ENCODE data around the gene FHIT.

FHIT gene

GRCh38 chr3:61278713-61279112, 27.5 kb upstream of the FHIT start:
- Histone ChIP-seq H3K9ac (ENCODE audit: insufficient read length, low read depth) (no peak overlapping the region), H3K27me3 (ENCODE audit: insufficient read depth, insufficient read length) (no peaks in the 10 kb centered on the region), H3K4me1 (ENCODE audit: insufficient read depth, insufficient read length) (no peaks in the 10 kb centered on the region), H3K4me3 (ENCODE audit: insufficient read length, low read depth) (no peak overlapping the region), H3K36me3 (ENCODE audit: insufficient read depth, insufficient read length, low read length) (no peaks in the 10 kb centered on the region), H3K9me3 (ENCODE audit: insufficient read depth, low read length) (no peaks in the 10 kb centered on the region)
- TF ChIP-seq ZNF274 (IDR thresholded peaks at IDR 0.05; ENCODE audit: low read depth, low read length) (no peak), SUZ12 (IDR thresholded peaks at IDR 0.05; ENCODE audit: extremely low read depth, insufficient read depth, insufficient read length) (no peak), YY1 (IDR thresholded peaks at IDR 0.05; ENCODE audit: insufficient read depth, insufficient read length) (no peak)
- no peak for DNase-seq (ENCODE audit: low read depth, low spot score)

DNA sequence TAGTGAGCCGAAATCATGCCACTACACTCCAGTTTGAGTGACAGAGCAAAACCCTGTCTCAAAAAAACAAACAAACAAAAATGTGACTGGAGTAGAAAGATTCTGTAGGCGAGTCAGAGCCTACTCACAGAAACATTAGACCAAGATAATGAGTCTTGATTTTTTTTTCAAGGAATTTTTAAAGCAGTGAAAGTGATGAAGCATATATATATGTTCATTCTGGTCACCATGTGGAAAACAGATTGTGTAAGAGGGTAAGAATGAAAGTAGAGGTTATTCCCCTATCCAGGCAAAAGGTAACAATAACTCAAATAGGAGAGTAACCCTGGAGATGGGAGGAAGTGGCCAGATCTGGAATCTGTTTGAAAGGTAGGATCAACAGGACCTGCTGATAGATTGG, 26.2 kb upstream of the FHIT start:
- no peak for DNase-seq (ENCODE audit: low read depth, low spot score)
- TF ChIP-seq SUZ12 (IDR thresholded peaks at IDR 0.05; ENCODE audit: extremely low read depth, insufficient read depth, insufficient read length) (no peak), ZNF274 (IDR thresholded peaks at IDR 0.05; ENCODE audit: low read depth, low read length) (no peak), YY1 (IDR thresholded peaks at IDR 0.05; ENCODE audit: insufficient read depth, insufficient read length) (no peak)
- H3K36me3 ChIP-seq (ENCODE audit: insufficient read depth, insufficient read length, low read length): no peaks in the 10 kb centered on the region

DNA sequence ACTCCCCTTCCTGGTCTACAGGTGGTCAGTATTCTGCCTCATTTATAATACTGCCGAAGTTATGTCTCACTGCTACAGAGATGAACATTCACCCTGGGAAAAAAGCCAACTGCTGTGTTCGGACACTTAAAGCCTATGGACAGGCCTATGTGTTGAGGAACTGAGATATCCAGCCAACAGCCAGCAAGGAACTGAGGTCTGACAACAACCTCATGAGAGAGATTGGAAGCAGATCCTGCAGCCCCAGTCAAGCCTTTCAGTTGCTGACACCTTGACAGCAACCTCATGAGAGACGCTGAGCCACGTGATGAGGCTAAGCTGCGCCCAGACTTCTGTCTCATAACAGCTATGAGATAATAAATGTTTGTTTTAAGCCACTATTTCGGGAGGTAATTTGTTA, 18.2 kb upstream of the FHIT start:
- Histone ChIP-seq H3K4me1 (ENCODE audit: insufficient read depth, insufficient read length) (no peaks in the 10 kb centered on the region), H3K9ac (ENCODE audit: insufficient read length, low read depth) (no peak overlapping the region), H3K9me3 (ENCODE audit: insufficient read depth, low read length) (no peaks in the 10 kb centered on the region), H3K27me3 (ENCODE audit: insufficient read depth, insufficient read length) (no peaks in the 10 kb centered on the region), H3K4me3 (ENCODE audit: insufficient read length, low read depth) (no peak overlapping the region), H3K36me3 (ENCODE audit: insufficient read depth, insufficient read length, low read length) (no peaks in the 10 kb centered on the region)
- no peak for DNase-seq (ENCODE audit: low read depth, low spot score)
- TF ChIP-seq ZNF274 (IDR thresholded peaks at IDR 0.05; ENCODE audit: low read depth, low read length) (no peak), SUZ12 (IDR thresholded peaks at IDR 0.05; ENCODE audit: extremely low read depth, insufficient read depth, insufficient read length) (no peak), YY1 (IDR thresholded peaks at IDR 0.05; ENCODE audit: insufficient read depth, insufficient read length) (no peak)

More for the DNA sequence above, 26.2 kb upstream of the FHIT start:
- Histone ChIP-seq H3K4me1 (ENCODE audit: insufficient read depth, insufficient read length) (no peaks in the 10 kb centered on the region), H3K9me3 (ENCODE audit: insufficient read depth, low read length) (no peaks in the 10 kb centered on the region), H3K27me3 (ENCODE audit: insufficient read depth, insufficient read length) (no peaks in the 10 kb centered on the region), H3K4me3 (ENCODE audit: insufficient read length, low read depth) (no peak overlapping the region), H3K9ac (ENCODE audit: insufficient read length, low read depth) (no peak overlapping the region)

GRCh38 chr3:61268644-61269043, 17.4 kb upstream of the FHIT start:
- no peak overlapping the region for H3K9ac ChIP-seq (ENCODE audit: insufficient read length, low read depth)
- H3K36me3 ChIP-seq (ENCODE audit: insufficient read depth, insufficient read length, low read length): no peaks in the 10 kb centered on the region
- no peak overlapping the region for H3K4me3 ChIP-seq (ENCODE audit: insufficient read length, low read depth)
- TF ChIP-seq ZNF274 (IDR thresholded peaks at IDR 0.05; ENCODE audit: low read depth, low read length): no peak
- TF ChIP-seq SUZ12 (IDR thresholded peaks at IDR 0.05; ENCODE audit: extremely low read depth, insufficient read depth, insufficient read length): no peak
- no peak for TF ChIP-seq YY1 (IDR thresholded peaks at IDR 0.05; ENCODE audit: insufficient read depth, insufficient read length)
- H3K9me3 ChIP-seq (ENCODE audit: insufficient read depth, low read length): no peaks in the 10 kb centered on the region
- no peak for DNase-seq (ENCODE audit: low read depth, low spot score)
- no peaks in the 10 kb centered on the region for H3K27me3 ChIP-seq (ENCODE audit: insufficient read depth, insufficient read length)
- H3K4me1 ChIP-seq (ENCODE audit: insufficient read depth, insufficient read length): no peaks in the 10 kb centered on the region

DNA sequence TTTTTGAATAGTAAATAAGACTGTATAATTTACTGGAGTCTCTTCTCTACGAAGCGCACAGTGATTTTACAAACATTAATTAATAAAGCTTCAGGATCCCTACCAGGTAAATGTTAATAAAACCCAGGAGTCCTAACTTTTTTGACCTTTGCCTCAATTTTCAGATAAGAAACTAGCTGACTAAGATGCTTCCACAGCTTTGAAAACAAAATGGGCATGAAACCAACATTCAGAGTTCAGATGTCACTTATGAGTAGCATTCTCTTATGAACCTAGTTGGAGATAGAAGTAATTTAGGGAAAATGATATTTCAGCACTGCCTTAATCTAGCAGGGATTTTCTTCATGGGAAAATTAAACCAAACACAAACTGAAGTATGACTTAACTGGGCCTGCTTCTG, 13.0 kb upstream of the FHIT start:
- Histone ChIP-seq H3K4me3 (ENCODE audit: insufficient read length, low read depth) (no peak overlapping the region), H3K9me3 (ENCODE audit: insufficient read depth, low read length) (no peaks in the 10 kb centered on the region), H3K4me1 (ENCODE audit: insufficient read depth, insufficient read length) (no peaks in the 10 kb centered on the region), H3K36me3 (ENCODE audit: insufficient read depth, insufficient read length, low read length) (no peaks in the 10 kb centered on the region), H3K9ac (ENCODE audit: insufficient read length, low read depth) (no peak overlapping the region), H3K27me3 (ENCODE audit: insufficient read depth, insufficient read length) (no peaks in the 10 kb centered on the region)
- TF ChIP-seq YY1 (IDR thresholded peaks at IDR 0.05; ENCODE audit: insufficient read depth, insufficient read length): no peak
- no peak for TF ChIP-seq SUZ12 (IDR thresholded peaks at IDR 0.05; ENCODE audit: extremely low read depth, insufficient read depth, insufficient read length)
- no peak for TF ChIP-seq ZNF274 (IDR thresholded peaks at IDR 0.05; ENCODE audit: low read depth, low read length)
- DNase-seq (ENCODE audit: low read depth, low spot score): no peak

GRCh38 chr3:61257148-61257547, 5.9 kb upstream of the FHIT start:
- Histone ChIP-seq H3K36me3 (ENCODE audit: insufficient read depth, insufficient read length, low read length) (no peaks in the 10 kb centered on the region), H3K4me3 (ENCODE audit: insufficient read length, low read depth) (no peak overlapping the region), H3K9ac (ENCODE audit: insufficient read length, low read depth) (no peak overlapping the region), H3K4me1 (ENCODE audit: insufficient read depth, insufficient read length) (no peaks in the 10 kb centered on the region), H3K27me3 (ENCODE audit: insufficient read depth, insufficient read length) (no peaks in the 10 kb centered on the region), H3K9me3 (ENCODE audit: insufficient read depth, low read length) (no peaks in the 10 kb centered on the region)
- TF ChIP-seq YY1 (IDR thresholded peaks at IDR 0.05; ENCODE audit: insufficient read depth, insufficient read length): no peak
- TF ChIP-seq SUZ12 (IDR thresholded peaks at IDR 0.05; ENCODE audit: extremely low read depth, insufficient read depth, insufficient read length): no peak
- no peak for TF ChIP-seq ZNF274 (IDR thresholded peaks at IDR 0.05; ENCODE audit: low read depth, low read length)
- no peak for DNase-seq (ENCODE audit: low read depth, low spot score)

- H3K9ac ChIP-seq (ENCODE audit: insufficient read length, low read depth): no peak overlapping the region
- no peak overlapping the region for H3K4me3 ChIP-seq (ENCODE audit: insufficient read length, low read depth)
- no peaks in the 10 kb centered on the region for H3K27me3 ChIP-seq (ENCODE audit: insufficient read depth, insufficient read length)
- DNase-seq (ENCODE audit: low read depth, low spot score): no peak
- H3K9me3 ChIP-seq (ENCODE audit: insufficient read depth, low read length): no peaks in the 10 kb centered on the region
- TF ChIP-seq YY1 (IDR thresholded peaks at IDR 0.05; ENCODE audit: insufficient read depth, insufficient read length) (no peak), ZNF274 (IDR thresholded peaks at IDR 0.05; ENCODE audit: low read depth, low read length) (no peak), SUZ12 (IDR thresholded peaks at IDR 0.05; ENCODE audit: extremely low read depth, insufficient read depth, insufficient read length) (no peak)
- no peaks in the 10 kb centered on the region for H3K36me3 ChIP-seq (ENCODE audit: insufficient read depth, insufficient read length, low read length)
- no peaks in the 10 kb centered on the region for H3K4me1 ChIP-seq (ENCODE audit: insufficient read depth, insufficient read length)
Observed at GRCh38 chr3:61253756-61254155, 2.5 kb upstream of the FHIT start.

DNA sequence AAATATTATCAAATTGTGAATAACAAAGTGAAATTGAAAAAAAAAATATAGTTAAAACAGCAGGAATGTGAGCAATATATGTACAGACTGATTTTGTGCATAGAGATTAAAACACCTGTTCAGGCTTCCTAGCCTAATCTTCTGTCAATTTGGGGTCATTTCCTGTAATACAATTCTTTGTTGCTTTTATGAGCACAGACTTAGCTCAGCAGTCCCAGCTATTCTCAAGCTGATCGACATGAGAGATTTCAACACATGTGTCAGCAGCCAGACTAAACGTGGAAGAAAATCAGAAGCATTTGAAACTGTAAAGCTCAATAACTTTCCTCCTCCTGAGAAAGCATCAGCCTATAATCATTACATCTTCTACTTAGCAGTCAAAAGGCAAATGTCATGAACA, 1.6 kb upstream of the FHIT start:
- H3K9ac ChIP-seq (ENCODE audit: insufficient read length, low read depth): no peak overlapping the region
- no peak for DNase-seq (ENCODE audit: low read depth, low spot score)
- no peaks in the 10 kb centered on the region for H3K36me3 ChIP-seq (ENCODE audit: insufficient read depth, insufficient read length, low read length)
- no peaks in the 10 kb centered on the region for H3K4me1 ChIP-seq (ENCODE audit: insufficient read depth, insufficient read length)
- H3K27me3 ChIP-seq (ENCODE audit: insufficient read depth, insufficient read length): no peaks in the 10 kb centered on the region
- no peak for TF ChIP-seq SUZ12 (IDR thresholded peaks at IDR 0.05; ENCODE audit: extremely low read depth, insufficient read depth, insufficient read length)
- no peak for TF ChIP-seq YY1 (IDR thresholded peaks at IDR 0.05; ENCODE audit: insufficient read depth, insufficient read length)
- TF ChIP-seq ZNF274 (IDR thresholded peaks at IDR 0.05; ENCODE audit: low read depth, low read length): no peak
- H3K4me3 ChIP-seq (ENCODE audit: insufficient read length, low read depth): no peak overlapping the region
- H3K9me3 ChIP-seq (ENCODE audit: insufficient read depth, low read length): no peaks in the 10 kb centered on the region
